Kidney capillary endothelial cell (primary cell): ENCODE data around the gene HBE1.
"Not testable (repeated sequence)": the region's sequence is repeated elsewhere in the genome, so short reads cannot be mapped to it uniquely, and the experiment has no call there.

Experiments
- DNase-seq: peaks from one replicate; pipeline ENCODE4 v3.0.0-alpha.2; 2018; ENCODE audit warnings: low spot score

Gene HBE1

DNA sequence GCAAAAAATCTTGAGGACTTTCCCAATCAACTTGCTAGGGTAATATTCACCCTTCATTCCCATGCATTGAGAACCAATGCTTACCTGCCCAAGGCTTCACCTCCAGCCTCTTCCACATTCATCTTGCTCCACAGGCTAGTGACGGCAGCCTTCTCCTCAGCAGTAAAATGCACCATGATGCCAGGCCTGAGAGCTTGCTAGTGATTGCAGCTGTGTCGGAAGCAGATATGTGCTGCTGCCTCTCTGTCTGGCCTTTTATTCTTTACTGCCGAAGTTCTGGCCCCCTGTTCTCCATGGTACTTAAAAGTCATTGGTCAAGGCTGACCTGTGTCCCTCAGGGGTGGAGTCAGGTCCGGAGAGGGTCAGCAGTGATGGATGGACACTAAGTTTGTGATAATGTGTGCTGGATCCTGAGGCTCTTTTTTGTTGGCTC lies at the start of gene HBE1:
Gene HBE1 (minus strand): TSS at position 231 of the 433 bp plus-strand sequence. CDS start 55 bp downstream, at position 176.
- DNase-seq: no peak

- DNase-seq: no peak
These were observed 47.5 kb upstream of the HBE1 start for GRCh38 chr11:5317292-5317691.

DNA sequence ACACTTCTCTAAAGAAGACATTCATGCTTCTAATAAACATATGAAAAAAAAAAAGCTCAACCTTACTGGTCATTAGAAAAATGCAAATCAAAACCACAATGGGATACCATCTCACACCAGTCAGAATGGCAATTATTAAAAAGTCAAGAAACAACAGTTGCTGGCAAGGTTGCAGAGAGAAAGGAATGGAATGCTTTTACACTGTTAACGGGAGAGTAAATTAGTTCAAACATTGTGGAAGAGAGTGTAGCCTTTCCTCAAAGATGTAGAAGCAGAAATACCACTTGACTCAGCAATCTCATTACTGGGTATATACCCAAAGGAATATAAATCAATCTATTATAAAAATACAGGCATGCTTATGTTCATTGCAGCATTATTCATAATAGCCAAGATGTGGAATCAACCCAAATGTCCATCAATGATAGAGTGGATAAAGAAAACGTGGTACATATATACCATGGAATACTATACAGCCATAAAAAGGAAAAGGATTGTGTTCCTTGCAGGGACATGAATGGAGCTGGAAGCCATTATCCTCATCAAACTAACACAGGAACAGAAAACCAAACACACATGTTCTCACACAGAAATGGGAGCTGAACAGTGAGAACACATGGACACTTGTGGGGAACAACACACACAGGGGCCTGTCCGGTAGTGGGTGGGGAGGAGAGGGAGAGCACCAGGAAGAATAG lies 43.7 kb upstream of the HBE1 start:
- DNase-seq: not testable (repeated sequence)

DNA sequence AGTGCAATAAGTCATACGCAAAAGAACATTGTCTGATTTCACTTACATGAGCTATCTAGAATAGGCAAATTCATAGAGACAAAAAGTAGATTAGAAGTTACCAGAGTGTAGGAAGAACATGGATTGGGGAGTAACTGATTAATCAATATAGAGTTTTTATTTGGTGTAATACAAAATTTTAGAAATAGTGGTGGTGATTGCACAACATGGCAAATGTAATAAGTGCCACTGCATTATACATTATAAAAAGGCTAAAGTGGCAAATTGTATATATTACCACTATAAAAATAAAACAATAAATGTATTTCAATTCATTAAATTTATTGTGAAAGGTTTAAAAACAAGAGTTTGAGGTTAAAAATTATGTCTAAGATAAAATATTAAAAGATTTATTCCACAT lies 40.7 kb upstream of the HBE1 start:
- no peak for DNase-seq

DNA sequence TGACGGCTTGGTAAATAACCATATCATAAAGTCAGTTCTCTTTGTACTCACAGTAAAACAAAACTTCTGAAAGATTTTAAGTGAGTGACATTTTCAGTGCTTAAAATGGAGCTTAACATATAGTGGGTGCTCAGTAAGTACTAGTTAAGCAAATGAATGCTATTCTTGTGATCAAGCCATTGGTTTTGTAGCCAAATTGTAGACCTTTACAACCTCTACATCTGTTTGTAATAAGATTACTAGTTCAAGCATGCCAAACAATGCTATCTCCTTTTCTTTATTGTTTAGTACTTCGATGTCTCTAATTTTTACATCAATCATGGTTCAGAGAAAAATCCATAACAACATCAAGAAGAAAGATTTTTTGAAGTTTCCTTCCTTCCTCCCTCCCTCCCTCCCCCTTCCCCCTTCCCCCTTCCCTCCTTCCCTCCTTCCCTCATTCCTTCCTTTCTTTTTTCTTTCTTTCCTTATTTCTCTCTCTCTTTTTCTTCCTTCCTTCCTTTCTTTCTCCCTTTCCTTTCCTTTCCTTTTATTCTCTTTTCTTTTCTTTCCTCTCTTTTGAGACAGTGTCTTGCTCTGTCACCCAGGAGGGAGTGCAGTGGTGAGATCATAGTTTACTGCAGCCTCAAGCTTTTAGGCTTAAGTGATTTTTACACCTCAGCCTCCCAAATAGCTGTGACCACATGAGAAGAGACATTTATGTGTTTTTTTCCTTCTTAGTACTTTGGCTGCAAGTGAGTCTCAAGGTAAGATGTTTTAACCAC lies 37.7 kb upstream of the HBE1 start:
- DNase-seq: no peak

DNA sequence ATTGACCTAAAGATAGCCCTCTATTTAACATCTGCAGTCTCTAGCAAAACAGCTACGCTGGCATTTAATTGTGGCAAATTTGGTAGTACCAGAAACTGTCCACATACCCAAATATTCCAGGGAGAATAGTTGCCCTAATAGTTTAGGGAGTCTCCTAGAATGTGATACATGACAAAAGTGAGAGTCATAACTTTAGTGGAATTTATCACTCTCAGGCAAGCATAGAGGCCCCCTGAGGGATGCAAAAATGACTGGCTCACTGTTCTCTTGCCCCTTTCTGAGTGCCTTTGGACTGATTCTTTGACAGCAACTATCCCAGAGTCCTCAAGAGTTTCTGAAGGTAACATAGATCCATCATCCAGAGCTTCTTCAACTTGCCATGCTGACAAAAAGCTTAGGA lies 34.3 kb upstream of the HBE1 start:
- DNase-seq: no peak

DNA sequence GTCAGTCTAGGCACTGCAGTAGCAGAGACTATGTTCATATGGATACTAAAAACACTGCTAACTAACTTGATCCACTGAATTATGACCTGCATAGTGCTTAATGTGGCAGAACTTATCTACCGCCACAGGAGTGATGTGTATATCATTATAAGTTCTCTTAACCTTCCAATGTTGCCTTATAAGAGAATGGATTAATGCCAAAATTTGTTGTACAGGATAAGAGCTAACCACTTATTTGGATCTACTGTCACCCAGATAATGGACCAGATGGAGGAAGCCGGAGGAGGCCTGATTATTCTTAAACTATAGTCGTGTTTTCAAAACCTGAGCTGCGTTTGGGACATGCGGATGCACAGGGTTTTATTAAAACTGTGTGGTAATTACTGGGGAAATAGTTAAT lies 33.9 kb upstream of the HBE1 start:
- DNase-seq: no peak

GRCh38 chr11:5301846-5302245 lies 32.1 kb upstream of the HBE1 start, which contains the start of gene OR51B4:
TSS of gene OR51B4 (minus strand) at chr11:5301946. CDS start at chr11:5301946, 0 bp downstream.
- DNase-seq: no peak

DNA sequence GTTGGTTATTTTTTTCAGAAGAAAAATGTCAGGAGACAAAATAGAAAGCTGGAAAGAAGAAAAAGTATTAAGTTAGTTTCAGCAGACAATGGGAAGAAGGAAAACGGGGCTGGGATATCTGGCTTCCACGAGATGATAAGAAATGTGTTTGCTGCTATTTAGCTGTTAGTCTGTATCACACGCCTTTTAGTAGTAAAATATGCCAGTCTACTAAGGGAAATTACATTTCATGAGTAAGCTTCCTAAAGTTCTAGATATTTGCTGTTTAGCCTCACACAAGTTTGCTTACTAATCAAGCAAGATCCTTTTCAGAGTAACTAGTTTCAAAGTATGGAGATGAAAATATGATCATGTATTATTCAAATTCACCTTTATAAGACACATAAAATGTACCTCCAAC lies 30.5 kb upstream of the HBE1 start:
- DNase-seq: no peak

GRCh38 chr11:5298451-5298850 lies 28.7 kb upstream of the HBE1 start:
- no peak for DNase-seq

DNA sequence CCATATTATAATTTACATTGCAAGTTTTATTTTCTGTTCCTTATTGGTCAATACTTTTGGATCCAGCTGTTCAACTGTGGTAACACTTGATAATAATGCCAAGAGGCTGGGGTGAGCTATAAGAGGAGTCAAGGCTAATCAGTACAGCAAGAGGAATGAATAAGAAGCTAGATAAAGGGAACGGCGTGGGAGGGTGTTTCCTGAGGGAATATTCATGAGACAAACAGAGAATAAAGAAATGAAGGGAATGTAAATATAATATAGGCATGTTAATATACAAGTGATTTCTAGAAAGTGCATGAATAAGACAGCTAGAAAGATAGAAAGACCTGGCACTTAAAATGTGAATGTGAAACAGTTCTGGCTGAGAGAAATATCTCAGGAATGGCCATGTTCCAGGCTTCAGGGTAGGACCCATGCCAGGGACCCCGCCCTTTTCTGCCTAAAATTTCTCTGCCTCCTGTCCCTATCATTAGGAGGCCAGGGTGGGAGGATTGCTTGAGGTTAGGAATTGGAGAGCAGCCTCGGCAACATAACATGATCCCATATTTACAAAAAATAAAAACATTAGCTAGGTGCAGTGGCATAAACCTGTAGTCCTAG lies 28.1 kb upstream of the HBE1 start:
- DNase-seq: no peak

- DNase-seq: not testable (repeated sequence)
These were observed 24.7 kb upstream of the HBE1 start for GRCh38 chr11:5294342-5294995.

- no peak for DNase-seq
These were observed 23.3 kb upstream of the HBE1 start for GRCh38 chr11:5293028-5293427.

DNA sequence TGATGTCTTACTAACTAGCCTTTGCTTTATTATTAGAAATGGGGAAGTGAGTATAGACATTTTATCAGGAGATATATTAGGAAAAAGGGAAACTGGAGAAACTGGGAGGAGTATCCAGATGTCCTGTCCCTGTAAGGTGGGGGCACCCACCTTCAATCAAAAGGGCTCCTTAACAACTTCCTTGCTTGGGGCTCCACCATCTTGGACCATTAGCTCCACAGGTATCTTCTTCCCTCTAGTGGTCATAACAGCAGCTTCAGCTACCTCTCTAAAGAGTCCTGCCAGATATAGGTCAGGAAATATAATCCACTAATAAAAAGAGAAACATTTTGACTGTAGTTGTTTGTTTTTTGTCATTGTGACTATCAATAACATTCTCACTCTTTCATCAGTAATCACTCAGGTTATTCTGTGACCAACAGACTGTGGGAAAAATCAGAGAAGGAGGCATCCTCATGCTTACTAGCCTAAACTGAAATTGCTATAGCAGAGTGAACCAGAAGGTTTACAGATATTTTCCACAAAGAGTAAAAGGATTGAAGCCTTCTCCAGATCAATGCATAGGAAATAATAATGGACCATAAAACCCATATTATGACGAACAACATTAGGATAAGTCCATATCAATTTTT lies 21.6 kb upstream of the HBE1 start:
- peak; percentile 29 for DNase-seq

GRCh38 chr11:5290106-5290505 lies 20.4 kb upstream of the HBE1 start:
- no peak for DNase-seq

- DNase-seq: no peak
These were observed 20.0 kb upstream of the HBE1 start for GRCh38 chr11:5289696-5290095.

DNA sequence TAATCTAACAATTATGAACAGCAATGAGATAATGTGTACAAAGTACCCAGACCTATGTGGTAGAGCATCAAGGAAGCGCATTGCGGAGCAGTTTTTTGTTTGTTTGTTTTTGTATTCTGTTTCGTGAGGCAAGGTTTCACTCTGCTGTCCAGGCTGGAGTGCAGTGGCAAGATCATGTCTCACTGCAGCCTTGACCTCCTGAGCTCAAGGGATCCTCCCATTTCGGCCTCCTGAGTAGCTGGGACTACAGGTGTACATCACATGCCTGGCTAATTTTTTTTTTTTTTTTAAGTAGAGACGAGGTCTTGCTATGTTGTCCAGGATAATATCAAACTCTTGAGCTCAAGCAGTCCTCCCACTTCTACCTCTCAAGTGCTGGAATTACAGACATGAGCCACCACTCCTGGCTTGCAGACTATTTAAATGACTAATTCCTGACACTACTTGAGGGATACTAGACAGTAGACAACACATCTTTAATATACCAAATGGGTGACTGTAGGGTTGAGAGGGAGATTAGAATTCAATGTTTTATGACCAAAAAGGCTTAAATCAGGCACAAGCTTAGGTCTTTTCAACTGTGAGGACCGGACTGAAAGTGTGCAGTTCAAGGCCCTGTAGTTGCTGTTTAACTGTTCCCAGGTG lies 19.3 kb upstream of the HBE1 start:
- no peak for DNase-seq

DNA sequence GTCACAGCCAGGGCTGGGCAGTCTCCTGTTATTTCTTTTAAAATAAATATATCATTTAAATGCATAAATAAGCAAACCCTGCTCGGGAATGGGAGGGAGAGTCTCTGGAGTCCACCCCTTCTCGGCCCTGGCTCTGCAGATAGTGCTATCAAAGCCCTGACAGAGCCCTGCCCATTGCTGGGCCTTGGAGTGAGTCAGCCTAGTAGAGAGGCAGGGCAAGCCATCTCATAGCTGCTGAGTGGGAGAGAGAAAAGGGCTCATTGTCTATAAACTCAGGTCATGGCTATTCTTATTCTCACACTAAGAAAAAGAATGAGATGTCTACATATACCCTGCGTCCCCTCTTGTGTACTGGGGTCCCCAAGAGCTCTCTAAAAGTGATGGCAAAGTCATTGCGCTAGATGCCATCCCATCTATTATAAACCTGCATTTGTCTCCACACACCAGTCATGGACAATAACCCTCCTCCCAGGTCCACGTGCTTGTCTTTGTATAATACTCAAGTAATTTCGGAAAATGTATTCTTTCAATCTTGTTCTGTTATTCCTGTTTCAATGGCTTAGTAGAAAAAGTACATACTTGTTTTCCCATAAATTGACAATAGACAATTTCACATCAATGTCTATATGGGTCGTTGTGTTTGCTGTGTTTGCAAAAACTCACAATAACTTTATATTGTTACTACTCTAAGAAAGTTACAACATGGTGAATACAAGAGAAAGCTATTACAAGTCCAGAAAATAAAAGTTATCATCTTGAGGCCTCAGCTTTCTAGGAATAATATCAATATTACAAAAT lies 18.6 kb upstream of the HBE1 start:
- DNase-seq: no peak

DNA sequence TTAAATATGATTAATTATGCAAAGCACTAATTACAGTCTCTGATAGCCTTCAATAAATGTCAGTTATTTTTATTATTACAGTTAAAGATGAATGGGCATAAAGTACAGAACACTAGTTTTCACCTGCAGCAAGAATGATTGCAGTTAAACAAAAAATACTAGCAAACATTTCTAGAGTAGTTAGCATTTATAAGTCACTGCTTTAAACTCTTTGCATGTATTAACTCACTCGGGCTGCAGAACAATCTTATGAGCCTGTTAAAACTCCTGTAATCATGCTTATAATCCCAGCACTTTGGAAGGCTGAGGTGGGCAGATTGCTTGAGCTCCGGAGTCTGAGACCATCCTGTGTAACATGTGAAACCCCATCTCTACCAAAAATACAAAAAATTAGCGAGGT lies 17.2 kb upstream of the HBE1 start:
- no peak for DNase-seq

DNA sequence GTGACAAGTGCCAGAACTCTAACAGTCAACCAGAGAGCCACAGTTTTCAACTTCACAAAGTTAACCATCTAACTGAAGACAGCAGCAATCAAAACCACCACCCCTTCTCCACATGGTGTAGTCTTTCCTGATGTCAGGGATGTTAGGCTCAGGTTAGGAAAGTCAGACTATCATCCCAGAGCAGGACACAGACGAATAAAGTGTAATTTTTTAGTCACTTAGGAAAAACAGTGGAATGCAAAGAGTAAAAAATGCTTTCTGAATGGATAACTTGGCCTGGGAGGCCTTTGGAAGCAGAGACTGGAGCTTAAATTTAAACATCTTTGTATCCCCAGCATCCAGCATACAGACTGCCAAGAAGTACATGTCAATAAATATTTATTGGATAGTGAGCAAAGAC lies 16.6 kb upstream of the HBE1 start:
- no peak for DNase-seq
